OCI-LY7 (cell line): ENCODE results near the gene LRBA.

Experiments used
- EZH2phosphoT487 ChIP-seq: fragments of 200-600 bp; sonication (generic); IDR thresholded peaks from 2 replicates; pipeline ENCODE4 v1.6.1; 2018; ENCODE audit warnings: low read depth, borderline replicate concordance, mild to moderate bottlenecking, mixed run types, antibody characterized with exemption, low read length, moderate library complexity, mixed read lengths
- TF ChIP-seq, protein P1 (sequence below): fragments of 200-600 bp; sonication (generic); conservative IDR thresholded peaks from 2 replicates; pipeline ENCODE4 v1.5.1; 2014; ENCODE audit warnings: mild to moderate bottlenecking, antibody characterized with exemption, low read length, moderate library complexity, mixed read lengths

DNA sequence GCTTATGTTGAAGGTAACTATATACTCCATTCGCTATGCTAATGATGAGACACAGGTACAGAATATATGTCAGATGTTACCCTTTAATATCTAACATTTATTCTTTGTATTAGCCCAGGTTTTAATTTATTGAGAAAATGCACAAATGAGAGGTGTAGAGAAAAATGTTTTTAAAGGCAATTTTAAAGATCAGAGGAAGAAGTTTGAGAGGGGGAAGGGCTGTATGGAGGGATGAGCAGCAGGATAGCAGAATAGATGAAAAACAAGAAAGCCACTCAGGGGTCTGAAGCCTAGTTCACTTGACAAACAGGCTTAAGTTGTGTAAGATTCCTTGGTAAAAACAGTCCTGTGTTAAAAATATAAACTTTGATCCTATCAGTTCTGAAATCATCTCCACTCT lies 429.5 kb downstream of the LRBA start:
- TF ChIP-seq, protein P1, sequence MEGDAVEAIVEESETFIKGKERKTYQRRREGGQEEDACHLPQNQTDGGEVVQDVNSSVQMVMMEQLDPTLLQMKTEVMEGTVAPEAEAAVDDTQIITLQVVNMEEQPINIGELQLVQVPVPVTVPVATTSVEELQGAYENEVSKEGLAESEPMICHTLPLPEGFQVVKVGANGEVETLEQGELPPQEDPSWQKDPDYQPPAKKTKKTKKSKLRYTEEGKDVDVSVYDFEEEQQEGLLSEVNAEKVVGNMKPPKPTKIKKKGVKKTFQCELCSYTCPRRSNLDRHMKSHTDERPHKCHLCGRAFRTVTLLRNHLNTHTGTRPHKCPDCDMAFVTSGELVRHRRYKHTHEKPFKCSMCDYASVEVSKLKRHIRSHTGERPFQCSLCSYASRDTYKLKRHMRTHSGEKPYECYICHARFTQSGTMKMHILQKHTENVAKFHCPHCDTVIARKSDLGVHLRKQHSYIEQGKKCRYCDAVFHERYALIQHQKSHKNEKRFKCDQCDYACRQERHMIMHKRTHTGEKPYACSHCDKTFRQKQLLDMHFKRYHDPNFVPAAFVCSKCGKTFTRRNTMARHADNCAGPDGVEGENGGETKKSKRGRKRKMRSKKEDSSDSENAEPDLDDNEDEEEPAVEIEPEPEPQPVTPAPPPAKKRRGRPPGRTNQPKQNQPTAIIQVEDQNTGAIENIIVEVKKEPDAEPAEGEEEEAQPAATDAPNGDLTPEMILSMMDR: no peak
- TF ChIP-seq EZH2phosphoT487: no peak
